Measurements from ENCODE around the gene RNU1-3.
"Not testable (repeated sequence)": the region's sequence is repeated elsewhere in the genome, so short reads cannot be mapped to it uniquely, and the experiment has no call there.

RNU1-3 gene

GRCh38 chr1:16666502-16667413, at the start of gene RNU1-3:
Gene RNU1-3, minus strand, starts transcription at chr1:16666948.
- DNase-seq: not testable (repeated sequence)

- DNase-seq: not testable (repeated sequence)
These were observed 46.7 kb upstream of the RNU1-3 start for GRCh38 chr1:16713480-16713879.

- not testable (repeated sequence) for DNase-seq
These were observed 46.2 kb upstream of the RNU1-3 start for GRCh38 chr1:16712984-16713383.

- DNase-seq: not testable (repeated sequence)
These were observed 45.8 kb upstream of the RNU1-3 start for GRCh38 chr1:16712582-16712981.

GRCh38 chr1:16712131-16712530, 45.4 kb upstream of the RNU1-3 start:
- not testable (repeated sequence) for DNase-seq

GRCh38 chr1:16710618-16711017, 43.9 kb upstream of the RNU1-3 start:
- not testable (repeated sequence) for DNase-seq

GRCh38 chr1:16709659-16710087, 42.9 kb upstream of the RNU1-3 start:
- DNase-seq: not testable (repeated sequence)

- not testable (repeated sequence) for DNase-seq
These were observed 42.0 kb upstream of the RNU1-3 start for GRCh38 chr1:16708704-16709103.

GRCh38 chr1:16707130-16708093, 40.7 kb upstream of the RNU1-3 start:
- DNase-seq: not testable (repeated sequence)

- DNase-seq: not testable (repeated sequence)
These were observed 39.6 kb upstream of the RNU1-3 start for GRCh38 chr1:16706302-16706701.

- DNase-seq: not testable (repeated sequence)
These were observed 37.9 kb upstream of the RNU1-3 start for GRCh38 chr1:16704502-16705100.

- DNase-seq: not testable (repeated sequence)
These were observed 37.3 kb upstream of the RNU1-3 start for GRCh38 chr1:16704076-16704475.

- DNase-seq: not testable (repeated sequence)
These were observed 36.9 kb upstream of the RNU1-3 start for GRCh38 chr1:16703602-16704001.

- not testable (repeated sequence) for DNase-seq
These were observed 36.4 kb upstream of the RNU1-3 start for GRCh38 chr1:16703141-16703540.

- DNase-seq: not testable (repeated sequence)
These were observed 35.5 kb upstream of the RNU1-3 start for GRCh38 chr1:16702280-16702679.

GRCh38 chr1:16701189-16701588, 34.4 kb upstream of the RNU1-3 start:
- DNase-seq: not testable (repeated sequence)

GRCh38 chr1:16700138-16700895, 33.6 kb upstream of the RNU1-3 start:
- not testable (repeated sequence) for DNase-seq

- not testable (repeated sequence) for DNase-seq
These were observed 32.7 kb upstream of the RNU1-3 start for GRCh38 chr1:16699440-16699839.

- not testable (repeated sequence) for DNase-seq
These were observed 30.4 kb upstream of the RNU1-3 start for GRCh38 chr1:16697152-16697551.

- not testable (repeated sequence) for DNase-seq
These were observed 29.9 kb upstream of the RNU1-3 start for GRCh38 chr1:16696507-16697150.

- DNase-seq: not testable (repeated sequence)
These were observed 27.6 kb upstream of the RNU1-3 start for GRCh38 chr1:16694308-16694702.
